Prostate gland (tissue), 2 donors: ENCODE results near the gene NT5DC1.

ENCODE experiments used
- CTCF ChIP-seq, 4 experiments: fragments of 200-600 bp in 2 of 4; fragments of 450-650 bp in 2 of 4; sonication (generic) in 2 of 4; IDR thresholded peaks; 1 replicate in 3 of 4; 2 replicates in 1 of 4; pipeline ENCODE4 v1.5.1; 2016 to 2019; ENCODE audit warnings: antibody characterized with exemption in 4 of 4, mild to moderate bottlenecking in 2 of 4, moderate library complexity in 2 of 4
- POLR2A ChIP-seq: fragments of 450-650 bp; IDR thresholded peaks from one replicate; pipeline ENCODE4 v1.6.1; 2016; ENCODE audit warnings: antibody characterized with exemption, mild to moderate bottlenecking
- POLR2AphosphoS5 ChIP-seq: sonication (generic); formaldehyde crosslinking; IDR thresholded peaks from one replicate; pipeline ENCODE4 v1.6.1; 2017; ENCODE audit warnings: antibody characterized with exemption

GRCh38 chr6:116278854-116279231 is 178.2 kb downstream of the NT5DC1 start:
- TF ChIP-seq CTCF (IDR thresholded peaks at IDR 0.05) = no peak
- TF ChIP-seq POLR2A = no peak
- TF ChIP-seq POLR2AphosphoS5 = no peak
